Gastroesophageal sphincter (tissue), 4 donors: ENCODE results near the gene CYTH1. TPM values are rescaled to one million over a fixed set of nuclear protein-coding genes. Genes with fewer than 3 reads are reported as not detected.

Source experiments
- ATAC-seq: fragments of 150-250 bp; one replicate; pipeline ENCODE4 v1.9.1; 2016; ENCODE audit warnings: mild to moderate bottlenecking, moderate library complexity
- H3K27ac ChIP-seq, 4 donors: fragments of 200-600 bp; sonication (generic) in 3 of 4; 1 replicate in 3 of 4; 2 replicates in 1 of 4; pipeline ENCODE4 v1.5.1; 2016 to 2019
- H3K27me3 ChIP-seq: fragments of 200-600 bp; sonication (generic); one replicate; pipeline ENCODE4 v1.5.1; 2019
- H3K36me3 ChIP-seq, 2 donors: fragments of 200-600 bp; sonication (generic); one replicate each; pipeline ENCODE4 v1.5.1; 2019; ENCODE audit warnings: control low read depth in 1 of 2
- H3K4me1 ChIP-seq, 3 donors: fragments of 200-600 bp; sonication (generic); 1 replicate in 2 of 3; 2 replicates in 1 of 3; pipeline ENCODE4 v1.5.1; 2016 to 2019; ENCODE audit warnings: control low read depth in 2 of 3
- H3K4me3 ChIP-seq, 2 donors: fragments of 200-600 bp; sonication (generic); one replicate each; pipeline ENCODE4 v1.5.1; 2019; ENCODE audit warnings: mild to moderate bottlenecking in 1 of 2, moderate library complexity in 1 of 2
- H3K9me3 ChIP-seq, 3 donors: fragments of 200-600 bp; sonication (generic); one replicate each; pipeline ENCODE4 v1.5.1; 2017 to 2019; ENCODE audit warnings: control low read depth in 2 of 3
- CTCF ChIP-seq, 4 experiments: fragments of 200-600 bp in 2 of 4; fragments of 450-650 bp in 2 of 4; sonication (generic) in 1 of 4; IDR thresholded peaks; one replicate each; pipeline ENCODE4 v1.5.1; 2017 to 2019; ENCODE audit warnings: antibody characterized with exemption in 4 of 4, mild to moderate bottlenecking in 2 of 4, moderate library complexity in 2 of 4
- EP300 ChIP-seq: sonication (generic); formaldehyde crosslinking; IDR thresholded peaks from one replicate; pipeline ENCODE4 v1.6.1; 2017; ENCODE audit warnings: antibody characterized with exemption, mild to moderate bottlenecking
- POLR2A ChIP-seq, 2 donors: fragments of 450-650 bp; IDR thresholded peaks; one replicate each; pipeline ENCODE4 v1.6.1; 2017; ENCODE audit warnings: antibody characterized with exemption in 2 of 2, mild to moderate bottlenecking in 2 of 2, moderate library complexity in 1 of 2
- POLR2AphosphoS5 ChIP-seq: sonication (generic); formaldehyde crosslinking; IDR thresholded peaks from one replicate; pipeline ENCODE4 v1.6.1; 2017; ENCODE audit warnings: antibody characterized with exemption
- WGBS, 2 donors: methylation state at CpG; one replicate each; pipeline ENCODE4 v1.1.5; 2018; ENCODE audit warnings: low coverage in 1 of 2; 5-methylcytosine and 5-hydroxymethylcytosine counted together
- total RNA-seq, 4 donors: library from RNA; depleted of rRNA; stranded (reverse); fragments of >200 nt; gene quantifications; one replicate each; pipeline ENCODE4 v1.1.0, GENCODE V29; 2016

Gene CYTH1
- total RNA-seq, 4 donors from 2014 or later: 26.9 to 38.0 (median 31.0) TPM

- 81 to 86% methylated on average over 7 to 15 of the region's 15 CpGs for WGBS, 2 donors
- Histone ChIP-seq H3K4me3 (no peak overlapping the region), H3K27ac (no peak overlapping the region), H3K36me3 (peaks cover 0 to 93% of the 10 kb centered on the region in 2 donors), H3K27me3 (no peaks in the 10 kb centered on the region), H3K4me1 (no peaks in the 10 kb centered on the region), H3K9me3 (no peaks in the 10 kb centered on the region)
- TF ChIP-seq POLR2AphosphoS5 (no peak), EP300 (no peak), POLR2A (IDR thresholded peaks at IDR 0.05) (no peak), CTCF (IDR thresholded peaks at IDR 0.05) (no peak)
- no peak for ATAC-seq
Observed at GRCh38 chr17:78692460-78693010, 89.5 kb downstream of the CYTH1 start.

- 100% methylated on average over 1 to 2 of the region's 2 CpGs for WGBS, 2 donors
- no peaks in the 10 kb centered on the region for H3K9me3 ChIP-seq
- no peaks in the 10 kb centered on the region for H3K27me3 ChIP-seq
- ATAC-seq: no peak
- H3K4me3 ChIP-seq: no peak overlapping the region
- H3K4me1 ChIP-seq: no peaks in the 10 kb centered on the region
- H3K27ac ChIP-seq: no peak overlapping the region
- peaks cover 0 to 83% of the 10 kb centered on the region in 2 donors for H3K36me3 ChIP-seq
- no peak for TF ChIP-seq EP300
- TF ChIP-seq CTCF (IDR thresholded peaks at IDR 0.05): no peak
- TF ChIP-seq POLR2AphosphoS5: no peak
- no peak for TF ChIP-seq POLR2A (IDR thresholded peaks at IDR 0.05)
Observed at GRCh38 chr17:78689029-78689428, 93.0 kb downstream of the CYTH1 start.

GRCh38 chr17:78687944-78688343, 94.1 kb downstream of the CYTH1 start:
- H3K27me3 ChIP-seq: no peaks in the 10 kb centered on the region
- no peaks in the 10 kb centered on the region for H3K9me3 ChIP-seq
- no peak overlapping the region for H3K4me3 ChIP-seq
- no peaks in the 10 kb centered on the region for H3K4me1 ChIP-seq
- no peak overlapping the region for H3K27ac ChIP-seq
- WGBS, 2 donors: 94 to 97% methylated on average over 5 to 7 of the region's 7 CpGs
- peaks cover 0 to 82% of the 10 kb centered on the region in 2 donors for H3K36me3 ChIP-seq
- ATAC-seq: no peak
- TF ChIP-seq CTCF (IDR thresholded peaks at IDR 0.05) (no peak), POLR2AphosphoS5 (no peak), EP300 (no peak), POLR2A (IDR thresholded peaks at IDR 0.05) (no peak)

- no peak for ATAC-seq
- Histone ChIP-seq H3K27me3 (no peaks in the 10 kb centered on the region), H3K9me3 (no peaks in the 10 kb centered on the region), H3K4me3 (no peak overlapping the region), H3K36me3 (peaks cover 0 to 74% of the 10 kb centered on the region in 2 donors), H3K27ac (no peak overlapping the region), H3K4me1 (no peaks in the 10 kb centered on the region)
- 69 to 78% methylated on average over 3 of the region's 3 CpGs for WGBS, 2 donors
- no peak for TF ChIP-seq CTCF (IDR thresholded peaks at IDR 0.05)
Observed at GRCh38 chr17:78687125-78687524, 94.9 kb downstream of the CYTH1 start.

GRCh38 chr17:78684026-78684425, 98.0 kb downstream of the CYTH1 start:
- peaks cover 0 to 14% (median 0%) of the 10 kb centered on the region in 3 donors for H3K4me1 ChIP-seq
- no peaks in the 10 kb centered on the region for H3K27me3 ChIP-seq
- H3K9me3 ChIP-seq: no peaks in the 10 kb centered on the region
- no peak for TF ChIP-seq CTCF (IDR thresholded peaks at IDR 0.05)
- no peak for TF ChIP-seq POLR2A (IDR thresholded peaks at IDR 0.05)
- no peak for TF ChIP-seq EP300
- no peak for TF ChIP-seq POLR2AphosphoS5
- no peak overlapping the region for H3K4me3 ChIP-seq
- no peak for ATAC-seq
- peaks cover 0 to 67% of the 10 kb centered on the region in 2 donors for H3K36me3 ChIP-seq
- H3K27ac ChIP-seq: no peak overlapping the region
- 60 to 82% methylated on average over 1 to 3 of the region's 6 CpGs for WGBS, 2 donors
